ENCODE measurements around the gene NUP205. TPM values are rescaled to one million over a fixed set of nuclear protein-coding genes. Genes with fewer than 3 reads are reported as not detected.

NUP205 gene
- total and polyA plus RNA-seq, 12 donors: 22.3 to 48.1 (median 35.4) TPM

DNA sequence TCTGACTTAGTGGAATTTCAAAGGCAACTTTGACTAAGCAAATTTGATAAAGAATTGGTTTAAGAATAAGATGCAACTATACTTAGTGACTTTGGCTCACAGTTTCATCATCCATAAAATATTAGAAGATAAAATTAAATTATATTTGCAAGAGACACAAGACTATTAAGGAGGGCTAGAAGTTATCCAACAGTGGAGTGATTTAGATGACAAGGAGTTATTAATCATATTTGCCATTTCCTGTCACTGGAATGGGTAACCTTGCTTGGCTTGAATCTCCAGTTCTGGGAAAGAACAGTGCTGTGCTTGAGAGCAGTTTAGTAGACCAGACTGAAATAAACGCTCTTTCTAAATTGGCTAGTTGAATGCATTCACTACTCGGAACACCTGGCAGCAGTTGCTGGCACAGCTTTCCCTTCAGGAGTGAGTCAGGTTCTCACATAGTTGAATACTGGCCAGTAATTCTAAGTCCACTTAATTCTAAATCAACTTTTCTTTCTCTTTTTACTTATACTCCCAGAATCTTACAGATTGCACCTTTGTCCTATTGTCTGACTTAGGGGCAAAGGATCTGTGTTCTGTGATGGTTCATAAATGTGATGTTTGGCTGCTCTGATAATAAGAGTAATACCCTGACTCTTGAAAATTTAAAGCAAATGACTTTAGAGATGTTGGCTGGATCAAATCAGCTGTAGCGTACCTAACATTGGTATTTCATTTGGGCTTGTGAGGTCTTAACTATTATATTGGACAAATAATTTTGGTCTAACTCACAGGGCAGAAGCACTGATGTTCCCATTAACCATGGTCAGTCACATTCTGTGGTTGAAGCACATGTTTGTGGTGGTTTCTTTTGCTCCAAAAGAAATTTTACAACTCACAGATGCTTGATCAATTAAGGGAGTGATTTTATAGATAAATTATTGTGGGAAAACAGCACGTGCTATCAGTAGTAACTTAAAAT, 121.2 kb downstream of the NUP205 start:
- intact Hi-C loops (cut with DNase I): loop anchor here (10.0 kb wide), 2 partner anchors 116 to 326 kb away; no protein-coding TSS in a partner anchor
- H3K4me1 ChIP-seq (replicated peaks in 1 of 2): peaks cover 11 to 13% of the 10 kb centered on the region in 2 donors
- no peak overlapping the region for H3K27ac ChIP-seq
- no peak overlapping the region for H3K4me3 ChIP-seq
- H3K36me3 ChIP-seq (replicated peaks in 1 of 2): peaks cover 0 to 24% of the 10 kb centered on the region in 2 donors
- peak in 6 of 7 donors; percentile 57 to 79 (median 68) for DNase-seq
- no peak for TF ChIP-seq POLR2A (IDR thresholded peaks at IDR 0.05)
- TF ChIP-seq, protein P1, sequence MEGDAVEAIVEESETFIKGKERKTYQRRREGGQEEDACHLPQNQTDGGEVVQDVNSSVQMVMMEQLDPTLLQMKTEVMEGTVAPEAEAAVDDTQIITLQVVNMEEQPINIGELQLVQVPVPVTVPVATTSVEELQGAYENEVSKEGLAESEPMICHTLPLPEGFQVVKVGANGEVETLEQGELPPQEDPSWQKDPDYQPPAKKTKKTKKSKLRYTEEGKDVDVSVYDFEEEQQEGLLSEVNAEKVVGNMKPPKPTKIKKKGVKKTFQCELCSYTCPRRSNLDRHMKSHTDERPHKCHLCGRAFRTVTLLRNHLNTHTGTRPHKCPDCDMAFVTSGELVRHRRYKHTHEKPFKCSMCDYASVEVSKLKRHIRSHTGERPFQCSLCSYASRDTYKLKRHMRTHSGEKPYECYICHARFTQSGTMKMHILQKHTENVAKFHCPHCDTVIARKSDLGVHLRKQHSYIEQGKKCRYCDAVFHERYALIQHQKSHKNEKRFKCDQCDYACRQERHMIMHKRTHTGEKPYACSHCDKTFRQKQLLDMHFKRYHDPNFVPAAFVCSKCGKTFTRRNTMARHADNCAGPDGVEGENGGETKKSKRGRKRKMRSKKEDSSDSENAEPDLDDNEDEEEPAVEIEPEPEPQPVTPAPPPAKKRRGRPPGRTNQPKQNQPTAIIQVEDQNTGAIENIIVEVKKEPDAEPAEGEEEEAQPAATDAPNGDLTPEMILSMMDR (IDR thresholded peaks at IDR 0.05): no peak
- H3K27me3 ChIP-seq: no peaks in the 10 kb centered on the region
- no peaks in the 10 kb centered on the region for H3K9me3 ChIP-seq (replicated peaks in 1 of 3)
- 60 to 72% (median 64%) methylated on average over 4 of the region's 4 CpGs for WGBS, 4 donors

DNA sequence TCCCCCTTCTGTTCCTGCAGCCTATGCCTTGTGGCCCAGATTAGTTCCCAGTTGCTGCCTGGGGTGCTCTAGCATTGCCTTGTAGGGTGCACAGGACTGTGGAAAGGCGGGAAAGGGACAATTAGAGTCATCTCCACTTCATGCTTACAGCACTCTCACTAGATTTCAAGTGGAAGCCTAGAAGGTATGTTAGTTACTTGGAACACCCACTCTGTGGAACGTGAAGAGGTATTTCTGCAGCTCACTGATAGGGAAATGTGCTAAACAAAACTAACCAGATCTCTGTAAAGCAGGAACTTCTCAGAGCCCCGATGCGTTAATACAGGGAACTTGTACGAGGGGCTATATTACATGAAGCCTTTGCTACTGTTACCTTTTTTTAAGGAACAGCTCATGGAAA, 124.0 kb downstream of the NUP205 start:
- intact Hi-C loops (cut with DNase I): loop anchor here in 1 of 2 donors (10.0 kb wide), 1 partner anchor 333 kb away; no protein-coding TSS in a partner anchor
- TF ChIP-seq POLR2A (IDR thresholded peaks at IDR 0.05): no peak
- TF ChIP-seq, protein P1 (IDR thresholded peaks at IDR 0.05): no peak
- no peak overlapping the region for H3K27ac ChIP-seq
- H3K27me3 ChIP-seq: no peaks in the 10 kb centered on the region
- H3K4me3 ChIP-seq: no peak overlapping the region
- H3K4me1 ChIP-seq (replicated peaks in 1 of 2): peaks cover 9 to 28% of the 10 kb centered on the region in 2 donors
- H3K9me3 ChIP-seq (replicated peaks in 1 of 3): no peaks in the 10 kb centered on the region
- no peak for DNase-seq
- H3K36me3 ChIP-seq (replicated peaks in 1 of 2): peaks cover 0 to 1% of the 10 kb centered on the region in 2 donors
- 81 to 93% (median 88%) methylated on average over 5 of the region's 5 CpGs for WGBS, 4 donors

DNA sequence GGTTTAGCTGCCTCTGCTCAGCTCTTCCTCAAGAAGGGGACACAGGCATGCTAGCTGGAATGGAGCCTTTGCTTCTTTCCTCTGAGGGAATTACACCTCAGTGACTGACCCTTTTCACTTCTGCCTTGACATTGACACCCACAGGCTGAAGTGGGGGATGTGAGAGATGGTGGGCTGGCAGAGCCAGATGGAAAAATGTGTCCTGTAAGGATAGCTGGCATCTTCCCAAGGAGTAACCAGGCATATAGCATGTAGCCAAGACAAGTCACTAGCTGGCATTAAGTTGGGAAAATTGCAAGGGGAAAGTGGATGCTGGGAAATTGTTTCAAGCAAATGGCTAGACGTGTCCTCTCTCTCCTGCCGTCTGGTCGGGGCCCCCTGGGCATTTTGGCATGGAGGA, 124.5 kb downstream of the NUP205 start:
- Histone ChIP-seq H3K9me3 (replicated peaks in 1 of 3) (no peaks in the 10 kb centered on the region), H3K27ac (no peak overlapping the region), H3K4me3 (no peak overlapping the region), H3K4me1 (replicated peaks in 1 of 2) (peaks cover 9 to 28% of the 10 kb centered on the region in 2 donors), H3K36me3 (replicated peaks in 1 of 2) (no peaks in the 10 kb centered on the region), H3K27me3 (no peaks in the 10 kb centered on the region)
- intact Hi-C loops (cut with DNase I): loop anchor here in 1 of 2 donors (10.0 kb wide), 1 partner anchor 333 kb away; no protein-coding TSS in a partner anchor
- TF ChIP-seq POLR2A (IDR thresholded peaks at IDR 0.05): no peak
- TF ChIP-seq, protein P1 (IDR thresholded peaks at IDR 0.05): no peak
- no peak for DNase-seq
- WGBS, 4 donors: 78 to 96% (median 89%) methylated on average over 3 of the region's 3 CpGs

DNA sequence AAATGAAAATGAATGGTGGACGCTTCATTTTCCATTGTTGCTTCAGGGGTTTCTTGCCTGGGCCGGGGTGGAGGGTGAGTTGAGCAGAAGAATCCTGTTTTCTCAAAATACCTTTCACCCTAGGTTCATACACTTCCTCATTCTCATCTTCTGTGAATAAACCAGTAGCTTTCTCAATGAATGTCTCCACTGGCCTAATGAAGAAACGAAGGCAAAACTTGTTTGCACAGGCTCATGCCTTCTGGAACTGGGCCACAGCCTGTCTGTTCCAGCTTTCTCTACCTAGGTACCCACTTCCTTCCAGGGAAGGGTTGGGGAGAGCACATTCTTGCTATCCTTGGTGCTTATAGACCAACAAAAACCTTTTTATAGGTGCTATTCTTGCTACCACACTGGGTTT, 125.9 kb downstream of the NUP205 start:
- Histone ChIP-seq H3K36me3 (replicated peaks in 1 of 2) (no peaks in the 10 kb centered on the region), H3K27ac (peak overlapping the region in 2 of 5 donors; percentile 34 to 55), H3K9me3 (replicated peaks in 1 of 3) (no peaks in the 10 kb centered on the region), H3K4me3 (no peak overlapping the region), H3K4me1 (replicated peaks in 1 of 2) (peaks cover 5 to 25% of the 10 kb centered on the region in 2 donors), H3K27me3 (no peaks in the 10 kb centered on the region)
- DNase-seq: no peak
- TF ChIP-seq, protein P1 (IDR thresholded peaks at IDR 0.05): no peak
- TF ChIP-seq POLR2A (IDR thresholded peaks at IDR 0.05): no peak
- 86 to 96% (median 92%) methylated on average over 3 of the region's 3 CpGs for WGBS, 4 donors
- intact Hi-C loops (cut with DNase I): loop anchor here in 1 of 2 donors (10.0 kb wide), 1 partner anchor 331 kb away; no protein-coding TSS in a partner anchor

Measured in adrenal gland (tissue), 12 donors.